SU-DHL-6 (cell line): Measurements from ENCODE around the gene SURF2.

Experiments
- CTCF ChIP-seq: fragments of 200-600 bp; sonication (generic); IDR thresholded peaks from one replicate; pipeline ENCODE4 v1.5.1; 2017; ENCODE audit warnings: antibody characterized with exemption, mild to moderate bottlenecking, low read length, moderate library complexity; ENCODE audit not compliant: insufficient read depth, poor library complexity, severe bottlenecking
- EZH2phosphoT487 ChIP-seq: fragments of 200-600 bp; sonication (generic), shearing (Covaris generic); conservative IDR thresholded peaks from 2 replicates; pipeline ENCODE4 v1.6.1; 2018; ENCODE audit warnings: mild to moderate bottlenecking, antibody characterized with exemption, low read length, moderate library complexity, mixed read lengths

GRCh38 chr9:133335924-133336811, 20.2 kb upstream of the SURF2 start, which contains the start of gene SURF6:
- TF ChIP-seq CTCF (no peak), EZH2phosphoT487 (no peak)
